ENCODE data around the gene SYCE3.
A peak's percentile ranks its signal among the peaks of the same experiment; 100 is the strongest.

SYCE3 gene

DNA sequence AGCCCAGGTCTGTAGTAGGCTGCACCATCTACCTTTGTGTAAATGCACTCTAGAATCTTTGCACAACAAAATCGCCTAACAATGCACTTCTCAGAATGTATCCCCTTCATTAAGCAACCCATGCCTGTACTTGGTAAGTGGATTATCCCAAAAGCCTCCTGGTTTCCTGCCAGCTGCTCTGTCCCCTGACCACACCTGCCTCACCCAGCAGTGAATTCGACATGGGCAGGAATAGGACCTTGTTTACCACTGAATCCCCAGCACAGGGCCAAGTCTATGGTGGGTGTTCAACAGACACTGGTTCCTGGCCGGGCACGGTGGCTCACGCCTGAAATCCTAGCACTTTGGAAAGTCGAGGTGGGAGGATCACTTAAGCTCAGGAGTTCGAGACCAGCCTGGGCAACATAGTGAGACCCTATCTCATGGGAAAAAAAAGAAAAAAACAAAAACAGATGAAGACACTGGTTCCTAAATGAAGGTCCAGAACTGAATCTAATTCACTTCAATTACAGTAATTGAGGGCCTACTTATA, 5.1 kb upstream of the SYCE3 start:
- Histone ChIP-seq H3K36me3 (ENCODE audit: control insufficient read depth, insufficient read depth, low read length) (peaks cover 37% of the 10 kb centered on the region), H3K4me1 (ENCODE audit: control insufficient read depth, insufficient read depth, low read length) (no peaks in the 10 kb centered on the region), H3K27me3 (ENCODE audit: control insufficient read depth, insufficient read depth, low read length, poor library complexity, severe bottlenecking) (peaks cover 20% of the 10 kb centered on the region), H3K9me3 (ENCODE audit: control insufficient read depth, low read length) (no peaks in the 10 kb centered on the region), H3K4me3 (ENCODE audit: insufficient read depth, low read depth, low read length) (no peak overlapping the region), H3K27ac (ENCODE audit: insufficient read depth, low read depth, low read length, poor library complexity, severe bottlenecking) (no peak overlapping the region)
- WGBS, 2 experiments = 92 to 94% methylated on average over 7 of the region's 7 CpGs

DNA sequence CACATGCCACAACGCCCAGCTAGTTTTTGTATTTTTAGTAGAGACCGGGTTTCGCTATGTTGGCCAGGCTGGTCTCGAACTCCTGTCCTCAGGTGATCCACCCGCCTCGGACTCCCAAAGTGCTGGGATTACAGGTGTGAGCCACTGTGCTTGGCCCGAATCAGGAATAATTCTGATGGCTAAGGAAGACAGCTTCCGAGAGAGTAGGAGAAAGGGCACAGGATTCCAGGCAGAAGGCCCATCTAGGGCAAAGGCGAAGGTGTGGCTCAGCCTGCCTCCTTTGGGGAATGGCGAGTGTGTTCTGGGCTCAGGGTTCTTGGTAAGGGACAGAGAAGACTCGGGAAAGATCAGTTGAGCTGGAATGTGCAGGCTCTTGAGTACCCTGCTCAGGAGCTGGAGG, 1.6 kb upstream of the SYCE3 start:
- no peaks in the 10 kb centered on the region for H3K4me1 ChIP-seq (ENCODE audit: control insufficient read depth, insufficient read depth, low read length)
- peaks cover 6% of the 10 kb centered on the region for H3K36me3 ChIP-seq (ENCODE audit: control insufficient read depth, insufficient read depth, low read length)
- H3K4me3 ChIP-seq (ENCODE audit: insufficient read depth, low read depth, low read length) = no peak overlapping the region
- 88 to 90% methylated on average over 11 of the region's 11 CpGs for WGBS, 2 experiments
- H3K27ac ChIP-seq (ENCODE audit: insufficient read depth, low read depth, low read length, poor library complexity, severe bottlenecking) = no peak overlapping the region
- H3K27me3 ChIP-seq (ENCODE audit: control insufficient read depth, insufficient read depth, low read length, poor library complexity, severe bottlenecking) = peaks cover 20% of the 10 kb centered on the region
- no peaks in the 10 kb centered on the region for H3K9me3 ChIP-seq (ENCODE audit: control insufficient read depth, low read length)

DNA sequence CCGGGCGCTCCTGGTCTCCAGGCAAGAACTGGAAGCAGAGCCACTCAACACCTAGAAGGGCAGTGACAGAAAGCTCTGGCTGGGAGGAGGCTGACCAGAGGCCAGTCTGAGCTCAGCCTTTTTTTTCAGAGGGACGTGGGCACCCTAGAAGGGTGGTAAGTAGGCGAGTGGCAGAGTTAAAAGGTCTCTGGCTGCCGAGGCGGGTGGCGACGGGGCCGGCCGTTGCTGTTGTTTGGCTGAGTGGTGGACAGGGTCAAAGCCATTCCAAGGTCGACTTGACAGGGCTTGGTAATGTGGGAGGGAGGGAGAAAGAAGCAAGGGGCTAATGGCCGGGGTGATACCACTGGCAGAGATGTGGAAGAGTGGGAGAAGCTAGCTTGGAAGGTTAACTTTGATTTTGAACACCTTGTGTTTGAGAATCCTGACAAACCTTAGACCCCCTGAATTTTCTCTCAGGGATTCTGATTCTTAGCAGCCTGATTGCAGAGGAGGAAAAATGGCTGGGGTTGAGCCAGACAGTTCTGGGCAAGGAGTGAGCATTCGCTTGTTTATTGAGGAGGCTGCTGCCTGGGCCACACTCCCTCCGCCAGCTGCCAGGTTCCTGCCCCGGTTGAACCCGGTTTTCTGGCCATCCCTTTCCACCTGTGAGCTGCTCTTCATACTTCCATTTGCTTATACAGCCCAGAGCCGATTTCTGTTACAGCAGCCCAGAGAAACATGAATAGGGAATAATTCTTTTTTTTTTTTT, 868 bp upstream of the SYCE3 start:
- WGBS, 2 experiments = 44 to 45% methylated on average over 17 of the region's 17 CpGs
- peak overlapping the region; percentile 59 for H3K4me3 ChIP-seq (ENCODE audit: insufficient read depth, low read depth, low read length)
- H3K27ac ChIP-seq (ENCODE audit: insufficient read depth, low read depth, low read length, poor library complexity, severe bottlenecking) = no peak overlapping the region
- peaks cover 20% of the 10 kb centered on the region for H3K27me3 ChIP-seq (ENCODE audit: control insufficient read depth, insufficient read depth, low read length, poor library complexity, severe bottlenecking)
- no peaks in the 10 kb centered on the region for H3K9me3 ChIP-seq (ENCODE audit: control insufficient read depth, low read length)
- peaks cover 6% of the 10 kb centered on the region for H3K36me3 ChIP-seq (ENCODE audit: control insufficient read depth, insufficient read depth, low read length)
- H3K4me1 ChIP-seq (ENCODE audit: control insufficient read depth, insufficient read depth, low read length) = no peaks in the 10 kb centered on the region

DNA sequence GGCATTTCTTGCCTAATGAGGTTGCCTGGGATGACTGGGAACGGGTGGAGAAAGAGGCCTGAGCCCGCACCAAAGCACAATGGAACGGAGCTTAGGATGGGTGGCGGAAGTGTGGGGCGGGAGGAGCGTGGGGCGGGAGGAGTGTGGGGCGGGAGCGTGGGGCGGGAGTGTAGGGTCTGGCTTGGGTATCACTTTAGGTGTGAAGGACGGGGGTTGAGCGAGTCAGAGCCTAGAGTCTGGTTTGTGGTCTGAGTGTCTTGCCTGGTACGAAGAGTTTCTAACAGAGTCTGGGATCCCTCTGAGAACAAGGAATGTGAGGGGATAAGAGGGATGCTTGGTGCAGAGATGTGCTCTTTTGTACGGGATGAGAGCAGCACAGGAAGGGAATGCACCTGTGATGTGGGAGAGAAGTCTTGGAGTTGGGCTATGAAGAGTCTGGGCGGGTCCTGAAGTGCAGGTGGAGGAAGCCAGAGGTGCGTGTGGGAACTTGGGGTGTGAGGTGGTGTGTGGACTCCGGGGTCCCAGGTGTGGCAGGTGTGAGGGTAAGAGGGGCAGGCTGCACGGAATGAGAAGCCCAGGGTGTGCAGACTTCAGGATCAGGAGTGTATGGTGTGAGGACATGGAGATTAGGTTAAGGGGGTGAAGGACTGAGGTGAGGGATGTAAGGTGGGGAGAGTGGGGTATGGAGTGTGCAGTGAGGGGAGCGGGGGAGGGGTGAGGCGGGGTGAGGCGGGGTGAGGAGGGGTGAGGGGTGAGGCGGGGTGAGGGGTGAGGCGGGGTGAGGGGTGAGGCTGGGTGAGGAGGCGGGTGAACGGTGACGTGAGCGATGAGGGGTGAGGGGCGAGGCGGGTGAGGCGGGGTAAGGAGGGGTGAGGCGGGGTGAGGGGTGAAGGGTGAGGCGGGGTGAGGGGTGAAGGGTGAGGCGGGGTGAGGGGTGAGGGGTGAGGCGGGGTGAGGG, 1.0 kb downstream of the SYCE3 start:
- no peaks in the 10 kb centered on the region for H3K9me3 ChIP-seq (ENCODE audit: control insufficient read depth, low read length)
- H3K36me3 ChIP-seq (ENCODE audit: control insufficient read depth, insufficient read depth, low read length) = no peaks in the 10 kb centered on the region
- peaks cover 20% of the 10 kb centered on the region for H3K27me3 ChIP-seq (ENCODE audit: control insufficient read depth, insufficient read depth, low read length, poor library complexity, severe bottlenecking)
- H3K4me1 ChIP-seq (ENCODE audit: control insufficient read depth, insufficient read depth, low read length) = no peaks in the 10 kb centered on the region
- H3K27ac ChIP-seq (ENCODE audit: insufficient read depth, low read depth, low read length, poor library complexity, severe bottlenecking) = no peak overlapping the region
- no peak overlapping the region for H3K4me3 ChIP-seq (ENCODE audit: insufficient read depth, low read depth, low read length)
- 83% methylated on average over 21 to 24 of the region's 34 CpGs for WGBS, 2 experiments

DNA sequence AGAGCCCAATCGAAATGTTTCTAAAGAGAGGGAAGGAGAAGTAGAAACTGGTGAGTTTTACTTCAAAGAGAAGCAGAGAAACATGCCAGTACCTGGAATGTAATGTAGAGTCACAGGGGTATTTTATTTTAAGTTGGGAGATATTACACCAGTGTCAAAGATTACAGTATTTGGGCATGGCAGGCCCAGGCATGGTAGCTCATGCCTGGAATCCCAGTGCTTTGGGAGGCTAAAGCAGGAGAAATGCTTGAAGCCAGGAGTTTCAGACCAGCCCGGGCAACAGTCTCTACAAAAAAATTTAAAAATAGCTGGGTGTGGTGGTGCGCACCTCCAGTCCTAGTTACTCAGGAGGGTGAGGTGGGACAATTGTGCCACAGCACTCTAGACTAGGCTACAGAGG, 2.7 kb downstream of the SYCE3 start:
- WGBS, 2 experiments = 91 to 93% methylated on average over 3 of the region's 3 CpGs
- no peak overlapping the region for H3K27ac ChIP-seq (ENCODE audit: insufficient read depth, low read depth, low read length, poor library complexity, severe bottlenecking)
- H3K4me1 ChIP-seq (ENCODE audit: control insufficient read depth, insufficient read depth, low read length) = no peaks in the 10 kb centered on the region

DNA sequence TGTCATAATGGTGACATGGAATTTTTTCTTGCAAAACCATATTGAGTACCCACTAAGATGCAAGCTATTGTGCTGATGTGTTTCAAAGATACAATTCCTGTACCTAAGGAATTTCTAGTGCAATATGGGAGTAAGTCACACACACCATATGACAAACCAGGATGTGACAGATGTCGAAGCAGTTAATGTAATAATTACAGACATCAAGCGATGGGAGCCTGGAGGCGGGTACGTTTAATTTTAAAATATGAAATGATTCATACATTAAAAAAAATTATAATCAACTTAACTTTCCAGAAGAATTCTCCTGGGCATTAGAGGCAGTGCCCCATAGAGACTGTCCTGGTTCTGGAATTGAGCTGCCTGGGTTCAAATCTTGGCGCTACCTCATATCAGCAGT, 6.0 kb downstream of the SYCE3 start:
- Histone ChIP-seq H3K27ac (ENCODE audit: insufficient read depth, low read depth, low read length, poor library complexity, severe bottlenecking) (no peak overlapping the region), H3K4me1 (ENCODE audit: control insufficient read depth, insufficient read depth, low read length) (no peaks in the 10 kb centered on the region), H3K9me3 (ENCODE audit: control insufficient read depth, low read length) (no peaks in the 10 kb centered on the region), H3K27me3 (ENCODE audit: control insufficient read depth, insufficient read depth, low read length, poor library complexity, severe bottlenecking) (no peaks in the 10 kb centered on the region), H3K36me3 (ENCODE audit: control insufficient read depth, insufficient read depth, low read length) (no peaks in the 10 kb centered on the region), H3K4me3 (ENCODE audit: insufficient read depth, low read depth, low read length) (no peak overlapping the region)
- 91 to 100% methylated on average over 1 to 5 of the region's 5 CpGs for WGBS, 2 experiments

More for the DNA sequence above, 2.7 kb downstream of the SYCE3 start:
- no peaks in the 10 kb centered on the region for H3K36me3 ChIP-seq (ENCODE audit: control insufficient read depth, insufficient read depth, low read length)
- H3K4me3 ChIP-seq (ENCODE audit: insufficient read depth, low read depth, low read length) = no peak overlapping the region
- peaks cover 20% of the 10 kb centered on the region for H3K27me3 ChIP-seq (ENCODE audit: control insufficient read depth, insufficient read depth, low read length, poor library complexity, severe bottlenecking)
- H3K9me3 ChIP-seq (ENCODE audit: control insufficient read depth, low read length) = no peaks in the 10 kb centered on the region

DNA sequence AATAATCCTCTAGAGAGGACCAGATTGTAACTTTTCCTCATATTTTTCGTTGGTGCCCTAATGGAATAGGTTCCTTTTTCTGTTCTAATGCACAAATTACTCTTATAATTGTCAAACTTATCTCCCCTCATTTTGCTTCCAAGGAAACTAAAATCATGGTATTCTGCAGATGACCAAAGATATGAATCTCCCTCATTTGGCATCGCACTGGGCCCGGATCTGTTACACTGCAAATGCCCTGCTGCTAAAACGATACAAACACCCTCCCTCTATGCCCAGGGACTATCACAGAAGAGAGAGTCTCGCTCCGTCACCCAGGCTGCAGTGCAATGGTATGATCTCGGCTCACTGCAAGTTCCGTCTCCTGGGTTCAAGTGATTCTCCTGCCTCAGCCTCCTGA, 9.4 kb downstream of the SYCE3 start:
- Histone ChIP-seq H3K4me1 (ENCODE audit: control insufficient read depth, insufficient read depth, low read length) (no peaks in the 10 kb centered on the region), H3K27ac (ENCODE audit: insufficient read depth, low read depth, low read length, poor library complexity, severe bottlenecking) (no peak overlapping the region), H3K36me3 (ENCODE audit: control insufficient read depth, insufficient read depth, low read length) (no peaks in the 10 kb centered on the region), H3K4me3 (ENCODE audit: insufficient read depth, low read depth, low read length) (no peak overlapping the region), H3K27me3 (ENCODE audit: control insufficient read depth, insufficient read depth, low read length, poor library complexity, severe bottlenecking) (no peaks in the 10 kb centered on the region), H3K9me3 (ENCODE audit: control insufficient read depth, low read length) (no peaks in the 10 kb centered on the region)
- 90 to 93% methylated on average over 8 of the region's 8 CpGs for WGBS, 2 experiments

GRCh38 chr22:50551160-50551752, 11.5 kb downstream of the SYCE3 start:
- no peaks in the 10 kb centered on the region for H3K36me3 ChIP-seq (ENCODE audit: control insufficient read depth, insufficient read depth, low read length)
- no peaks in the 10 kb centered on the region for H3K27me3 ChIP-seq (ENCODE audit: control insufficient read depth, insufficient read depth, low read length, poor library complexity, severe bottlenecking)
- no peaks in the 10 kb centered on the region for H3K4me1 ChIP-seq (ENCODE audit: control insufficient read depth, insufficient read depth, low read length)
- 95% methylated on average over 11 of the region's 11 CpGs for WGBS, 2 experiments
- H3K9me3 ChIP-seq (ENCODE audit: control insufficient read depth, low read length) = no peaks in the 10 kb centered on the region
- no peak overlapping the region for H3K4me3 ChIP-seq (ENCODE audit: insufficient read depth, low read depth, low read length)
- no peak overlapping the region for H3K27ac ChIP-seq (ENCODE audit: insufficient read depth, low read depth, low read length, poor library complexity, severe bottlenecking)

GRCh38 chr22:50550395-50550794, 12.3 kb downstream of the SYCE3 start:
- no peaks in the 10 kb centered on the region for H3K9me3 ChIP-seq (ENCODE audit: control insufficient read depth, low read length)
- no peak overlapping the region for H3K4me3 ChIP-seq (ENCODE audit: insufficient read depth, low read depth, low read length)
- H3K27ac ChIP-seq (ENCODE audit: insufficient read depth, low read depth, low read length, poor library complexity, severe bottlenecking) = no peak overlapping the region
- no peaks in the 10 kb centered on the region for H3K36me3 ChIP-seq (ENCODE audit: control insufficient read depth, insufficient read depth, low read length)
- H3K4me1 ChIP-seq (ENCODE audit: control insufficient read depth, insufficient read depth, low read length) = no peaks in the 10 kb centered on the region
- peaks cover 3% of the 10 kb centered on the region for H3K27me3 ChIP-seq (ENCODE audit: control insufficient read depth, insufficient read depth, low read length, poor library complexity, severe bottlenecking)
- 91 to 96% methylated on average over 8 of the region's 8 CpGs for WGBS, 2 experiments
